NCI-H1092 treated with DMSO at 0.1 percent for 48 hours (cell line): ENCODE data around the gene MLIP.
"Not testable (repeated sequence)": the region's sequence is repeated elsewhere in the genome, so short reads cannot be mapped to it uniquely, and the experiment has no call there.

ENCODE experiments used
- DNase-seq: peaks from one replicate; lab custom pipeline; 2025; lab: John Stamatoyannopoulos, UW

The MLIP gene

GRCh38 chr6:54234539-54234938 lies 123.3 kb downstream of the MLIP start:
- DNase-seq: no peak

DNA sequence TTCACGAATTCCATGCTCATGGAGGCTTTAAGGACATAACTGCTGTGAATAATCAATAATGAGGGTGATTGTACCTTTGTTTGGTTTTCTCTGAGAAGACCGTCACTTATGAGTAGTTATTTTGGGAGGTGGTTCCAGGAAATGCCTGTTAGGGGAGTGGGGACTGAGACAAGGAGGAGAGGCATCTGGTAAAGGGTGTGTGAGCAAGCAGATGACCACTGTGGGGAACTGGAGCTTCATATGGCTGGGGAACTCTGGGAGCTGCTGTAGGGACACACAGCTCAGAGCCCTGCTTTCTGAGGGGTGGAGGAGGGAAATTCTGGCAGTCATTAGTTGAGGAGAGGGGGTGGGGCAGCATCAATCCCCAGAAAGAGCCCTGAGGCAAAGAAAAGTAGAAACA lies 125.7 kb downstream of the MLIP start:
- DNase-seq: no peak

- no peak for DNase-seq
Measured at GRCh38 chr6:54238396-54238795, 127.2 kb downstream of the MLIP start.

DNA sequence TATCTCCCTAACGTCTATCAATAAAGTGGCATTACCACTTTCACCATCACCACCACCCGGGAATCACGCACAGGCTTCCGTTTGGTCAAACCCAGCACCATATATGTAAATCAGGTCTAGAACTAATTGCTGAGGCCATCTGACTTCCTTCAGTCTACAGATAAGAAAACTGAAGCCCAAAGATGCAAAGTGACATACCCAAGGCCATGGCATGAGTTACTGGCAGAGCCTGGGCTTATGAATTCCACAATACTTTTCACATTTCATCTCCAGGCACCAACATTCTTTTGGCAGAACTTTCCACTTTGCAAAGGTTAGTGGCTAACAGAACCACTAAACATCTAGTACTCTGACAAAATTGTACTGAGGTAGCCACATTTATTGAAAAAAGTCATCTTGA lies 132.5 kb downstream of the MLIP start:
- no peak for DNase-seq

- DNase-seq: no peak
Measured at GRCh38 chr6:54244430-54244829, 133.2 kb downstream of the MLIP start.

DNA sequence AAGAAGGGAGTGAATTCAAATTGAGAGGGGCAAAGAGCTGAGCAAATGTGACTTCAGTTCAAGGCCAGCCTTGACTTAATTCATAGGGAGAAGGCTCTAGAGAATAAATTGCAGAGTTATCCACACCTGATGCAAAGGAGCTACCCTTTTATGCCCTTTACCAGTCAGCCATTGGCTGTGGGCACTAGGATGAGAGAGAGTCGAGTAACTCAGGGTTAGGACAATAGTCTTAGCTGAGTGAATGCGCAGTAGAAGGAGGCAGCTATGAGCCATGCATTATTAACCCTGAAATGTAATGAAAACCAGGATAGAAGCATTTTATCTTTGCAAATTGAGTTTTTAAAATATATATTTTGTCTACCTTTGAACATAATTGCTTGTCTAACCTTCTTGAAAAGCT lies 134.0 kb downstream of the MLIP start:
- DNase-seq: no peak

DNA sequence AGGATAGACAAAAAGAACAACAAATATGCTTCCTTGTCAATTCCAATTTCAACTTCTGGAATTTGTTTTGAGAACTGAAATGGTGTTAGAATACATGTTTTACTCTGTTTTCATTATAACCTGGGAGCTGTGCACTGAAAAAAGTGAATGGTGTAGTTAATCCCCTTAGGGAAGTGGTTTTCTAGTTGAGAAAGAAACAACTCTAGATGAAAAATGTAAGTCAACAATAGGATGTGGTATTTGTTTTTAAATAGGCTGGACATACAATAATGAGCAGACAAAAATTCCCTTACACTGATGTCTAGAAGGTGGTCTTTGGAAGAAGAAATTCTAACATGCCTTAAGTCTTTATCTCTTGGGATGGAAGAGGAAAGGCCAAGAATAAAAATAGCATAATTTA lies 137.1 kb downstream of the MLIP start:
- no peak for DNase-seq

GRCh38 chr6:54248994-54249393 lies 137.8 kb downstream of the MLIP start:
- DNase-seq: no peak

DNA sequence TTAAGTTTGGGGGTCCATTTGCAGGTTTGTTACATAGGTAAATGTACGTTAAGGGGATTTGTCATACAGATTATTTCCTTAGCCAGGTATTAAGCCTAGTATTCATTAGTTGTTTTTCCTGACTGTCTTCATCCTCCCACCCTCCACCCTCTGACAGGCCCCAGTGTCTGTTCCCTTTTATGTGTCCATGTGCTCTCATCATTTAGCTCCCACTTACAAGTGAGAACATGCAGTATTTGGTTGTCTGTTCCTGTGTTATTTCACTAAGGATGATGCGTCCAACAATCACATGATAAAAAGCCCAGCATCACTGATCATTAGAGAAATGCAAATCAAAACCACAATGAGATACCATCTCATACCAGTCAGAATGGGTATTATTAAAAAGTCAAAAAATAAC lies 138.6 kb downstream of the MLIP start:
- not testable (repeated sequence) for DNase-seq

- no peak for DNase-seq
Measured at GRCh38 chr6:54252496-54252895, 141.3 kb downstream of the MLIP start.

DNA sequence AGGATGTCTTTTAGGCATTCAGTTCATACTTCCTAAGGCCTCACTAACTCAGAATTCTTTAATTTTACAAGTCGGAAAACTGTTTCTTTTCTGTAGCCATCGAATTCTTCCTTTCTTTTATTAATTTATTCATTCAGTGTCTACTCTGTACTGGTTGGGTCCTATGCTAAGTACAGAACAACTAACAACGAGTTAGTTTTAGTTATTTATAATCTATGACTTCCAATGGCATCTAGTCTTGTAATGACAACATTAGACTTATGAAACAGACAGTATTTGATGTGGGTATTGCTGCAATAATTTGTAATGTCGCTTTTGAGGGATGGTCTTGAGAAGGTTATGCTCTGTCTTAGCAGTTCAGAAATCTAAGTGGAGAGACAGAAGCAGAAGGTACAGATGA lies 141.7 kb downstream of the MLIP start:
- no peak for DNase-seq

DNA sequence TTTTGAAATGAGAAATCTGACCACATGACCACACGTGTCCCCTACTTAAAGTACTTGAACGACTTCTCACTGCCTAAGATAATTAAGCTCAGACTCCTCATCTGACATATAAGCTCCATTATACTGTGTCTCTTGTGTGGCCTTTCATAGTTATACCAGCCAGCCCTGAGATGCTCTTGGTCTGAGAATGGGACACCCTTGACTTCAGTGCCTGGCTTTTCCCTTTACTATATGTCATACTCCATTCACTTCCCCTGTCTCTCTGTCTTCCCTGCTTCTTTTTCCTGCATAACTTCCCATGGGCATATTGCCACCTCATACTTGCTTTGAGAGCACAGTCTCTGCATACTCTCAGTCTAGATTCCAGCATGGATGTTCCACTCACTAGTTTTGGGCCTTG lies 143.6 kb downstream of the MLIP start:
- DNase-seq: no peak

GRCh38 chr6:54255886-54256285 lies 144.6 kb downstream of the MLIP start:
- DNase-seq: no peak

DNA sequence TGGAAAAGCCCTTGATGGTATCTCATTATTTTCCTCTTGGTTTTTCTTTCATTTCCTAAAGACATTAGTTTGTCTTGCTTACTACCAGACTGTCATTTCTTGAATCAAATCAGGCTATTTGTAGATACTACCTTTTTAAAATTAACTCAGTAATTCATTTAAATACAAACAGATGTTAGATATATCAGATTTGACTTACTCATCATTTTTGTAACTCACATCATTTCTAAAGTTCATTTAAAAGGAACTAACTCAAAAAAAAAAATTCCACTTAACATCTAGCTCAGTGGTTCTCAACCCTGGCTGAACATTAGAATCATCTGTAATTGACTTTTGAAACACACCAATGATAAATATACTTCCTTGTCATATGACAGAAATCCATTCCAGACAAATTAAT lies 148.8 kb downstream of the MLIP start:
- no peak for DNase-seq

DNA sequence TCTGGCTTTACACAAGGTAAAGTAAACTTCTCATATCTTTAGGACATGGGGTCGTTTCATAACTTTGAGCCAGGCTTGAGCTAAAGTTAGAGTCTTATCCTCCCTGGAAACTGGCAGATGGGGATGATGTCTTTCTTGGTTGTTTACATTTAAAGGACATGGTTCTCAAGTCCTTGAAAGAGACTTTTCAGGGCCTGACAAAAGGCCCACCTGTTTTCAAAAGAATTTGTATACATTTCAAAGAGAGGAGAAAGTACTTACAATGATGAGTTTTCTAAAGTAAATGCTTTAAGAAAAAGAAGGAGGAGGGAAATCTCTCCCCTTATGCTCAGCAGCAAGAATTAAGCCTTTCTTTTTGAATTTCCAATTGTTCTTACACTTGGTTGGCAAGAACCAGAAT lies 151.3 kb downstream of the MLIP start:
- DNase-seq: no peak

DNA sequence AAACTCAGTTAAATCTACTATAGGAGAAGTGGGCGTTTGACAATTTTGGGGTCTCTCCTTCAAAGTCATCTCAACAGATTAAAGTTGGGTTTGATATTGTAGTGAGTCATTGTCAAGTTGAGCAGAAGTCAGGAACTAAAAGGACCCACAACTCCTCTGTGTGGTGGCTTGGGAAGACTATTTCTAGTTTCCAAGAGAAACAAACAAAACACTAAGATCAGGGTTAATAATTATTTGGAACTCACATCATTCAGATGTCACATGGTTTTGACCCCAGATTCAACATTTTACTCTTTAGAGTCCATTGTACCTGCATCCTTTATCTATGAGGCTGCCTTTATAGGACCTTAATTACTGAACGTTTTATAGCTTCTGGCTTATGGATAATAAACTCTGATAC lies 151.7 kb downstream of the MLIP start:
- no peak for DNase-seq

DNA sequence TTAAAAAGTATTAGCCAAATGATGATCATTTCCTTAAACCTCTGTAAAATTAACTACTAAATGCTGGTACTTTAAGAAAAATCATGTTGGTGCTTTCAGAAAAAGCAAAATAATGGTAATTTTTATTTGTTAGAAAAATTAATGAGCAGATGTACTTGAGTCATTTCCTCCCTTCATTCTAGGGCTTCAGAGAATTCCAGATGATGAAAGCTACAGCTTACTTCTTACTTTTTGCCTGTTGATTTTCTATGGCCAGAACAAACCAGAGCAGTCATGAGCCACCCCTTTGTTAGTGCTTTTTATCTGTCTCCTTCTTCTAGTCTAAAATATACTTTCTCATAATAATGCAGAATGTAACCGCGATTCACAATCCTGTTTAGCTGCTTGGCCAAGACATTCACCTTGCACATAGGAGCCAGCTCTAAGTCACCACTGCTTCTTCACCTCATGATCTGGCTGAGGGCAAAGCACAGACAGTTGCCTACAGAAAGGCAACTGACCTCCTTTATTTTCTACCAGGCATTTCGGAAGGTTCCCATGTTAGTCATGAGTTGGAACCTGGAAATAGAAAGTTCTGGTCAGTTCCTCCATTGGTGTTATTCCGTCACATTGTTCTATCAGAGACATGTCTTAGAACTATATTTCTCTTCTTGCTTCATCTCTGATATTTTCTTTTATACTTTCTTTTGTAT lies 153.5 kb downstream of the MLIP start:
- no peak for DNase-seq

DNA sequence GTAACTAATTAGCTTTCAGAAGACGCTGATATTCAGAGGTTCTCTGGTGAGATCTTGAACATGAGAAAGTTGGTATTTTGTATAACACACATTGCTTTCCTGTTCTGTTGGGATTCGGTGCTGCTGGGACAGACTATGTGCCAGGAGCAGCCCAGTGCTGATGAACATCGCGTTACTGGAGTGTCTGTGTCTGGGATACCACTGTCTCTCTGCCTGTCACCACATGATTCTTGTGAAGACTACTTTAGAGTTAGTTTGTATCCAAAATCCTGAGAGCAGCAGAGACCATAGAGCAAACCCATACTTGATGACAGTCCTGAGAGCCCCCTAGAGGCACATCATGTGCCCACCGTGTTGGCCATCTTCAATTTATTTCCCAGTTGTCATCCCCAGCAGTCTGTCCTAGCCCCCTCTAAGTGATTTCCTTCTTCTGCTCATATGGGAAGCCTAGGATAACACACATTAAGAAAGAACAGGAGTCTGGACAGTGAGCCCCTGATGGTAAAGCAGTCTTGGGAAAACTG lies 155.2 kb downstream of the MLIP start:
- no peak for DNase-seq

DNA sequence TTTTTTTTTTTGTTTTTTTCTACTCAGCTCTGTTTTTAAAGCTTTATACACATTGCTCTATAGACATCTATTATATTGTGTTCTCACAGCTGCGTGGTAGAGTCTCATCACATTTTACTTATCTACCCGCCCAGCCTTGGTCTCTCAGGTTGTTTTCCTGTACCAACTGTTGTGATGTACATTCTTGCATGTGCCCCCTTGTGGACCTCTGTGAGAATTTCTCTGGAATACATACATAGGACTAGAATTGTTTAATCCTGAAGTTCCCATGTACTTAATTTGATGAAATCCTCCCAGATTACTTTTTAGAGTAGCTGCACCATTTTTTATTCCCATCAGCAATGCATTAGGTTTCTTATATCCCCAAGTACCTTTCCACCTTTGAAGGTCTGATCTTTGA lies 156.6 kb downstream of the MLIP start:
- no peak for DNase-seq

- DNase-seq: no peak
Measured at GRCh38 chr6:54273214-54273820, 162.1 kb downstream of the MLIP start.

DNA sequence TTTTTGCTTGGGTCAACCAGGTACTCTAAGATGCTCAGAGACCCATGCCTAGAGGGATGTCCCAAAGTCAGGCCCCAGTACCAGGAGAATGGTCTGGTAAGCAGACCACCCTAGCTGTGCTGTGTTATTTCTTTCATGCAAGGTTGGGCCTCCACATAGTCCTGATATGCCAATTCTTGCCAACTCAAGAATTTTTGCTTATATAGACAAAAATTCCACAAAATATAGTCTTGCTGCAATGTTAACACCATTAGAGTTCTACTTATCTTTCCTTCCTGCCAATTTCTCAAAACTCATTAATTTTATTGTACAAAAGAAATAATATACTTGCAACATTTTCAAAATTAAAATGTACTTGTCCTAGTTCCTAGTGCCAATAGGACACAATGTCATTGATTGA lies 163.1 kb downstream of the MLIP start:
- no peak for DNase-seq

GRCh38 chr6:54282186-54282585 lies 170.9 kb downstream of the MLIP start:
- no peak for DNase-seq

- DNase-seq: no peak
Measured at GRCh38 chr6:54284161-54284860, 173.1 kb downstream of the MLIP start.
